BLaER1 treated with 17β-estradiol and CSF1 and Interleukin-3, amounts not matched to agents 10 nM and 100 nM (cell line): ENCODE data around the gene CAMKK2.
"Not testable (repeated sequence)": the region's sequence is repeated elsewhere in the genome, so short reads cannot be mapped to it uniquely, and the experiment has no call there.

ENCODE experiments used
- H3K27ac ChIP-seq, 11 experiments: shearing (Covaris generic); formaldehyde crosslinking; 2 replicates each; pipeline ENCODE4 v1.8.1; 2022
- H3K27me3 ChIP-seq, 11 experiments: shearing (Covaris generic); formaldehyde crosslinking; 2 replicates each; pipeline ENCODE4 v1.8.1; 2022
- H3K36me3 ChIP-seq, 11 experiments: shearing (Covaris generic); formaldehyde crosslinking; 2 replicates each; pipeline ENCODE4 v1.8.1; 2022
- H3K4me1 ChIP-seq, 10 experiments: shearing (Covaris generic); formaldehyde crosslinking; 2 replicates each; pipeline ENCODE4 v1.8.1; 2022
- H3K4me2 ChIP-seq, 11 experiments: shearing (Covaris generic); formaldehyde crosslinking; 2 replicates each; pipeline ENCODE4 v1.8.1; 2022
- H3K4me3 ChIP-seq, 10 experiments: shearing (Covaris generic); formaldehyde crosslinking; 2 replicates each; pipeline ENCODE4 v1.8.1; 2022
- H3K9ac ChIP-seq, 11 experiments: shearing (Covaris generic); formaldehyde crosslinking; 2 replicates each; pipeline ENCODE4 v1.8.1; 2022
- H3K9me3 ChIP-seq, 11 experiments: shearing (Covaris generic); formaldehyde crosslinking; replicated peaks in 1 of 11; 2 replicates each; pipeline ENCODE4 v1.8.1; 2022
- H4K20me1 ChIP-seq, 11 experiments: shearing (Covaris generic); formaldehyde crosslinking; 2 replicates each; pipeline ENCODE4 v1.8.1; 2022
- Cebpa-rat ChIP-seq, 11 experiments: shearing (Covaris generic); IDR thresholded peaks; 2 replicates each; pipeline ENCODE4 v1.8.1; 2022

CAMKK2 gene

DNA sequence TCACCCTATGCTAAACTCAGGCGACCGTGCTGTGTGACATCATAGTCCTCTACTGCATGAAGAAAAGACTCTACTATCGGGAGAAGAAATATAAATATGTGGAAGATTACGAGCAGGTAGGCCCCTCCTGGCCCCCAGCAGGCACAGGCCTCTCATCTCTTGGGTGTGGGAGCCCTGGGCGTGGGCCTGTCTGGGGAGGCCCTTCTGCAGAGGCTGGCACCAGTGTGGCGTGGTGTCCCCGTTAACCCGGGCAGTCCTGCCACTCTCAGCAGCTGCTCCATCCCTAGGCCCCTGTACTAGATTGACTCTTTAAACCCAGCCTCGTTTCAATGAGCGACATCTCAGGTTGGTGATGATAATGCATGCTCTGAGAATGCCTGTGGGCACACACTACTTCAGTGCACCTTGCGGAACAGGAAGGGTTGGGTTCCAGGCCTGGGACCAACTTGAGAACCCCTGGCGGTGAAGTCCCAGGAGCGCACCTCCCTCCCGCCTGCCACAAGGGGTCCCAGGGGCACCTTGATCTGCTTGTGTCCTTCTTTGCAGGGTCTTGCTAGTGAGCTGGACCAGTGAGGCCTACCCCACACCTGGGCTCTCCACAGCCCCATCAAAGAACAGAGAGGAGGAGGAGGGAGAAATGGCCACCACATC, 63.4 kb downstream of the CAMKK2 start:
- H3K27ac ChIP-seq = no peak overlapping the region
- peaks cover 63 to 98% (median 83%) of the 10 kb centered on the region in 11 experiments for H3K36me3 ChIP-seq
- no peaks in the 10 kb centered on the region for H3K9me3 ChIP-seq
- TF ChIP-seq Cebpa-rat (IDR thresholded peaks at IDR 0.05) = no peak
- H3K4me3 ChIP-seq = no peak overlapping the region
- H3K27me3 ChIP-seq = no peaks in the 10 kb centered on the region
- H3K4me2 ChIP-seq = no peak overlapping the region
- H3K9ac ChIP-seq = no peak overlapping the region
- peaks cover 0 to 32% (median 4%) of the 10 kb centered on the region in 10 experiments; a peak in 12 of 20 replicates for H3K4me1 ChIP-seq
- peaks cover 0 to 90% (median 0%) of the 10 kb centered on the region in 11 experiments; a peak in 8 of 22 replicates for H4K20me1 ChIP-seq

DNA sequence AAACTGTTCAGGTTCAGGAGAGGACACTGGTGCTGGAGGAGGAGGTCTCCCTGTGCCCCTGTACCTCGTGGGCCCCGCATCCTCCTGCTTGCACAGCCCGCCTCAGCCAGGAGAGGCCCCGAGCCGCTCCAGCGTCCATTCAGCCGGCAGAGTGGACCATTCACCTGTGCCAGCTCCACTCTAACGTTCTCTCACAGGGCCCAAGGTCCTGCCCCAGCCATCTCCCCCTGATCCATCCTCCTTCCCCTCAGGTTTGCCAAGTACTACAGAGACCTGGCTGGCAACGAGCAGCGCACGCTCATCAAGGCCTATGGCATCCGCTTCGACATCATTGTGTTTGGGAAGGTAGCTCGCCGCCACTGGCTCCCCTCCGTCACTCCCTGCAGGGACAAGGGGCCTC, 64.3 kb downstream of the CAMKK2 start:
- Histone ChIP-seq H4K20me1 (peaks cover 0 to 90% (median 0%) of the 10 kb centered on the region in 11 experiments; a peak in 8 of 22 replicates), H3K9ac (no peak overlapping the region), H3K27ac (no peak overlapping the region), H3K27me3 (no peaks in the 10 kb centered on the region), H3K36me3 (peaks cover 54 to 98% (median 78%) of the 10 kb centered on the region in 11 experiments), H3K4me3 (no peak overlapping the region), H3K4me2 (no peak overlapping the region), H3K9me3 (no peaks in the 10 kb centered on the region), H3K4me1 (peaks cover 0 to 22% (median 2%) of the 10 kb centered on the region in 10 experiments; a peak in 6 of 20 replicates)
- TF ChIP-seq Cebpa-rat (IDR thresholded peaks at IDR 0.05) = no peak

DNA sequence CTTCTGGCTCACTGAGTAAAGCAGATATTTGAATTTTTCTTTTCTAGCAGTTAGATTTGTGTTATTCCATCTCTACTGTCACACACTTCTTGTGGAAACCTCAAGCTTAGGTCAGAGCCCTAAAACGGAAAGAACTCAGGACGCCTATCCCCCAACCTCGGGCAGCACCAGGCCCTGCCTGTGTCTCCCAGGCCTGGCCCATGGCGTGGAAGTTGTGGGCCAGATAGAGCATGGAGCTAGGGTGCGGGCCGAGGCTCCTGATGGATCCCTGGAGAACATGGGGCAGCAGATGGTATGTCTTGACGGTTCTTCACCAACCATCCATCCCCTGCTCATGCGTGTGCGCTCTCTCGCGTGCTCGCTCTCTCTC, 66.0 kb downstream of the CAMKK2 start:
- Histone ChIP-seq H4K20me1 (peaks cover 0 to 90% (median 0%) of the 10 kb centered on the region in 11 experiments; a peak in 8 of 22 replicates), H3K36me3 (peaks cover 49 to 98% (median 78%) of the 10 kb centered on the region in 11 experiments), H3K27ac (no peak overlapping the region), H3K4me2 (no peak overlapping the region), H3K4me3 (no peak overlapping the region), H3K4me1 (peaks cover 0 to 15% (median 2%) of the 10 kb centered on the region in 10 experiments; a peak in 5 of 20 replicates), H3K9me3 (no peaks in the 10 kb centered on the region), H3K9ac (no peak overlapping the region), H3K27me3 (no peaks in the 10 kb centered on the region)
- no peak for TF ChIP-seq Cebpa-rat (IDR thresholded peaks at IDR 0.05)

DNA sequence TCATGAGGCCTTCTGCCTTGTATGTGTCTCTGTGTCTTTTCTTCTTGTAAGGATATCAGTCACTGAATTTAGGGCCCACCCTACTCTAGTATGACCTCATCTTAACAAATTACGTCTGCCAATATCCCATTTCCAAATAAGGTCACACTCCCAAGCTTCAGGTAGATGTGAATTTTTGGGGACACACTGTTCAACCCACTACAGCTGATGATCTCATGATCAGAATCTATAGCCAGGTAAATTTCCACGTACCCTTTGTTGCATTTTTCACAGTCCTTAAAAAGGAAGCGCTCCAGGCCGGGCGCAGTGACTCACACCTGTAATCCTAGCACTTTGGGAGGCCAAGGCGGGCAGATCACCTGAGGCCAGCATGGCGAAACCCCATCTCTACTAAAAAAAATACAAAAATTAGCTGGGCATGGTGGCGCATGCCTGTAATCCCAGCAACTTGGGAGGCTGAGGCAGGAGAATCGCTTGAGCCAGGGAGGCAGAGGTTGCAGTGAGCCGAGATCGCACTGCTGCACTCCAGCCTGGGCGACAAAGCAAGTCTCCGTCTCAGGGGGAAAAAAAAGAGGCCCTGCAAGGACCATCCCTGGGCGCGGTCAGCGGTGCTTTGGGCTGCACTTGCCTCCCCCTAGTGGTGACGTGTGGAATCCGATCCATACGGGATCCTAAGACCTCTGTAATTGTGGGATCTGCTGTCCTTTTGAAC, 66.5 kb downstream of the CAMKK2 start:
- H3K36me3 ChIP-seq = peaks cover 48 to 98% (median 72%) of the 10 kb centered on the region in 11 experiments
- H3K9ac ChIP-seq = peak overlapping the region in 4 of 11 experiments; percentile 11 to 60 (median 24); a peak in 4 of 22 replicates
- H4K20me1 ChIP-seq = peaks cover 0 to 87% (median 0%) of the 10 kb centered on the region in 11 experiments; a peak in 8 of 22 replicates
- H3K4me1 ChIP-seq = peaks cover 0 to 15% (median 3%) of the 10 kb centered on the region in 10 experiments; a peak in 7 of 20 replicates
- not testable (repeated sequence) for H3K9me3 ChIP-seq, H3K27me3 ChIP-seq, H3K4me3 ChIP-seq, H3K27ac ChIP-seq
- 0 out of 22 replicates have a peak overlapping the region, but pooled peaks of 1 of the 11 experiments have one; percentile 16 for H3K4me2 ChIP-seq

DNA sequence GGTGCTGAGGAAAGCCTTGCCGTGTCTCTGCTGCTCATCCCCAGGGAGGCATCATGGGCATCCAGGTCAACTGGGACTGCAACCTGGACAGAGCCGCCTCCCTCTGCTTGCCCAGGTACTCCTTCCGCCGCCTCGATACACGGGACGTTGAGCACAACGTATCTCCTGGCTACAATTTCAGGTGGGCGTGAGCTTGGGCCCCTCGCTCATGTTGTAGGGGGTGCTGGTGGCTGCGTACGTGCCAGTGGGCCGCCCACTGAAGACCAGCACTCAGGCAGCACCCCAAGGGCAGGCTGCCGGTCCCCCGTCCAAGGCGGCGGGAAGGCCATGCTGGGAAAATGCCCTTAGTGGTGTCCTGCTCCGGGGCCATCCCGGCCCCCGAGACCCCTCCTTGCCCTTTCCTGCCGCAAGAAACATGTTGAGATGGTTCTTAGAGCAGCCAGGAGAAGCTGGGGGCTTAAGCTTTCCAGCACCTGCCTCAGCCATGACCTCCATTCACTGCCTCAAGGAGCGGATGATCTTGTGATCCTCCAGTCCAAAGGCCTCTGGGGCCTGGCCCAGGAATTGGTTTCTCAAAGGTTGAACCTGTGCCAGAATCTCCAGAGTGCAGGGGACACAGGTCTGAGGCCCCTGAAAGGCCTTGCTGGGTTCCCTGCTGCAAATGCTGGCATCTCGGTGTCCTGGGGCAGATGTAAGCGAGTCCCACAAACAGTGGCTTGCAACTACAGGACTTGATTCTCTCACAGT, 67.4 kb downstream of the CAMKK2 start:
- Histone ChIP-seq H3K9me3 (no peaks in the 10 kb centered on the region), H3K27ac (no peak overlapping the region; a peak in 2 of 22 replicates), H3K36me3 (peaks cover 41 to 98% (median 63%) of the 10 kb centered on the region in 11 experiments), H3K4me2 (no peak overlapping the region; a peak in 1 of 22 replicates), H3K27me3 (no peaks in the 10 kb centered on the region), H4K20me1 (peaks cover 0 to 87% (median 0%) of the 10 kb centered on the region in 11 experiments; a peak in 8 of 22 replicates), H3K4me3 (no peak overlapping the region), H3K9ac (peak overlapping the region in 5 of 11 experiments; percentile 11 to 60 (median 29); a peak in 5 of 22 replicates), H3K4me1 (peaks cover 5 to 24% (median 11%) of the 10 kb centered on the region in 10 experiments; a peak in 15 of 20 replicates)
- no peak for TF ChIP-seq Cebpa-rat (IDR thresholded peaks at IDR 0.05)

DNA sequence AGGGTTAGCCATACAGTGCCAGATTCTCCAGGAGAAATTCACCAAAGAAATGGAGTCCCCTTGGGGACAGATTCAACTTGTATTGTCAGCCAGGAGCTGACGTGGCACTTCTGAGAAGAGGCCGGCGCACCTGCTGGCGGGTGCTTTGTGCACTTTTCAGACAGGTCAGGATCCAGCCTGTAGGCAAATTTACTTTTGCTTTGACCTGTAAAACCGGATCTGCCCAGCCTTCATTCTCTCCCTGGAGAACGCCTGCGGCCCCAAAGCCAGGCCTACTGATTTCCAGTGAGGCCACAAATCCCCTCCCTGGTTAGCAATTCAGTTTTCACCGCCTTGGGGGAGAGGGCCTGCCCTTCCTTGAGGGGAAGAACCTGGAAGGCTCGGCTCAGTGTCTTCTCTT, 69.2 kb downstream of the CAMKK2 start:
- Histone ChIP-seq H3K4me1 (peaks cover 22 to 42% (median 28%) of the 10 kb centered on the region in 10 experiments), H3K9ac (peak overlapping the region in 1 of 11 experiments; percentile 38; a peak in 1 of 22 replicates), H4K20me1 (peaks cover 0 to 86% (median 0%) of the 10 kb centered on the region in 11 experiments; a peak in 6 of 22 replicates), H3K27me3 (no peaks in the 10 kb centered on the region), H3K4me3 (no peak overlapping the region), H3K36me3 (peaks cover 26 to 98% (median 46%) of the 10 kb centered on the region in 11 experiments), H3K9me3 (no peaks in the 10 kb centered on the region), H3K4me2 (no peak overlapping the region), H3K27ac (no peak overlapping the region)
- no peak for TF ChIP-seq Cebpa-rat (IDR thresholded peaks at IDR 0.05)

DNA sequence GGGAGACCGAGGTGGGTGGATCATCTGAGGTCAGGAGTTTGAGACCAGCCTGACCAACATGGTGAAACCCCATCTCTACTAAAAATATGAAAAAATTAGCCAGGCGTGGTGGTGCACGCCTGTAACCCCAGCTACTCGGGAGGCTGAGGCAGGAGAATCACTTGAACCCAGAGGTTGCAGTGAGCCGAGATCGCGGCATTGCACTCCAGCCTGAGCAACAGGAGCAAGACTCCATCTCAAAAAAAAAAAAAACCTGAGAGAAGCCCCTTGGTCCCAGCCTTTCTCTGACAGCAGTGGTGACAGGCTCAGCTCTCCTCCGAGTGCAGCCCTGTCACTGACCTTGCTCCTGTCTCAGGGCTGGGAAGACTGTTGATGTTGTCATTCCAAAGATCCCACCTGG, 69.6 kb downstream of the CAMKK2 start:
- H4K20me1 ChIP-seq = peaks cover 0 to 85% (median 0%) of the 10 kb centered on the region in 11 experiments; a peak in 7 of 22 replicates
- H3K9me3 ChIP-seq, H3K27ac ChIP-seq, H3K4me3 ChIP-seq, H3K4me2 ChIP-seq, H3K27me3 ChIP-seq: not testable (repeated sequence)
- H3K4me1 ChIP-seq = peaks cover 22 to 46% (median 29%) of the 10 kb centered on the region in 10 experiments
- H3K9ac ChIP-seq = peak overlapping the region in 1 of 11 experiments; percentile 38; a peak in 1 of 22 replicates
- H3K36me3 ChIP-seq = peaks cover 25 to 98% (median 42%) of the 10 kb centered on the region in 11 experiments

DNA sequence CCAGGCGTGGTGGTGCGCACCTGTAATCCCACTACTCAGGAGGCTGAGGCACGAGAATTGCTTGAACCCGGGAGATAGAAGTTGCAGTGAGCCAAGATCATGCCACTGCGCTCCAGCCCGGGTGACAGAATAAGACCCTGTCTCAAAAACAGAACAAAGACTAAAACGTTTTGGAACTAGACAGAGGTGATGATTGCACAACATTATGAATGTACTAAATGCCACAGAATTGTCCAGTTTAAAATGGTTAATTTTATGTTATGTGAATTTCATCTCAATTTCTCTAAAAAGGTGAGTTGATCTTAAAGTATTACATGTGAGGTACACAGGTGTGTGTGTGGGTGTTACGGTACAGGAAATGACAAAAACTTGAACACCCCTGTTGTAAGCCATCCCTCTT, 70.1 kb downstream of the CAMKK2 start:
- peak in 1 of 11 experiments; percentile 30; a peak in 1 of 22 replicates for TF ChIP-seq Cebpa-rat (IDR thresholded peaks at IDR 0.05)
- Histone ChIP-seq H3K27me3 (no peaks in the 10 kb centered on the region), H3K4me3 (no peak overlapping the region), H3K4me1 (peaks cover 22 to 51% (median 29%) of the 10 kb centered on the region in 10 experiments), H3K27ac (no peak overlapping the region), H3K9ac (no peak overlapping the region), H3K4me2 (no peak overlapping the region), H3K9me3 (no peaks in the 10 kb centered on the region), H4K20me1 (peaks cover 0 to 86% (median 0%) of the 10 kb centered on the region in 11 experiments; a peak in 7 of 22 replicates), H3K36me3 (peaks cover 27 to 98% (median 39%) of the 10 kb centered on the region in 11 experiments)
